ENCODE results near the gene TYW3.

DNA sequence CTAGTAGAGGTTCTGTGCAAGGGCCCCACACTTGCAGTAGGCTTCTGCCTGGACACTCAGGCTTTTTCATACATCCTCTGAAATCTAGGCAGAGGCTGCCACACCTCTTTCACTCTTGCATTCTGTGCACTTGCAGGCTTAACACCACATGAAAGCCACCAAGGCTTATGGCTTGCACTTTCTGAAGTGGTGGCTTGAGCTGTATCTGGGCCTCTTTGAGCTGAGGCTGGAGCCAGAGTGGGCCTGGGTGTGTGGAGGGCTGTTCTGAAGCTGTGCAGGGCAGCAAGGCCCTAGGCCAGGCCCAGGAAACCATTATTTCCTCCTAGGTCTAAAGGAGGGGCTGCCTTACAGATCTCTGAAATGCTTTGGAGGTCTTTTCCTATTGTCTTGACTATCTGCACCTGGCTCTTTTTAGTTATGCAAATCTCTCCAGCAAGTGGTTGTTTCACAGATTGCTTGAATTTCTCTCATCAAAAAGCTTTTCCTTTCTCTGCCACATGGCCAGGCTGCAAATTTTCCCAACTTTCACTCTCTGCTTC is 66.2 kb downstream of the TYW3 start:
- TF ChIP-seq, protein P1, sequence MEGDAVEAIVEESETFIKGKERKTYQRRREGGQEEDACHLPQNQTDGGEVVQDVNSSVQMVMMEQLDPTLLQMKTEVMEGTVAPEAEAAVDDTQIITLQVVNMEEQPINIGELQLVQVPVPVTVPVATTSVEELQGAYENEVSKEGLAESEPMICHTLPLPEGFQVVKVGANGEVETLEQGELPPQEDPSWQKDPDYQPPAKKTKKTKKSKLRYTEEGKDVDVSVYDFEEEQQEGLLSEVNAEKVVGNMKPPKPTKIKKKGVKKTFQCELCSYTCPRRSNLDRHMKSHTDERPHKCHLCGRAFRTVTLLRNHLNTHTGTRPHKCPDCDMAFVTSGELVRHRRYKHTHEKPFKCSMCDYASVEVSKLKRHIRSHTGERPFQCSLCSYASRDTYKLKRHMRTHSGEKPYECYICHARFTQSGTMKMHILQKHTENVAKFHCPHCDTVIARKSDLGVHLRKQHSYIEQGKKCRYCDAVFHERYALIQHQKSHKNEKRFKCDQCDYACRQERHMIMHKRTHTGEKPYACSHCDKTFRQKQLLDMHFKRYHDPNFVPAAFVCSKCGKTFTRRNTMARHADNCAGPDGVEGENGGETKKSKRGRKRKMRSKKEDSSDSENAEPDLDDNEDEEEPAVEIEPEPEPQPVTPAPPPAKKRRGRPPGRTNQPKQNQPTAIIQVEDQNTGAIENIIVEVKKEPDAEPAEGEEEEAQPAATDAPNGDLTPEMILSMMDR (IDR thresholded peaks at IDR 0.05): no peak
- TF ChIP-seq POLR2A (IDR thresholded peaks at IDR 0.05) (no peak), EP300 (IDR thresholded peaks at IDR 0.05) (no peak)

All from tibial nerve (tissue), 4 donors.